Stomach smooth muscle (tissue), 2 donors: Measurements from ENCODE around the gene ATP6V1F.
A peak's percentile ranks its signal among the peaks of the same experiment; 100 is the strongest.

ENCODE experiments used
- H3K27ac ChIP-seq: one replicate; pipeline ENCODE4 v1.7.0; 2013; ENCODE audit warnings: mild to moderate bottlenecking, low read length, inconsistent platforms
- H3K27me3 ChIP-seq, 2 donors: one replicate each; pipeline ENCODE4 v1.7.0; 2013; ENCODE audit warnings: low read length in 2 of 2; ENCODE audit not compliant: insufficient read depth in 2 of 2, control insufficient read depth in 1 of 2
- H3K36me3 ChIP-seq, 2 donors: one replicate each; pipeline ENCODE4 v1.7.0; 2013; ENCODE audit warnings: low read length in 2 of 2; ENCODE audit not compliant: control insufficient read depth in 2 of 2, insufficient read depth in 2 of 2
- H3K4me1 ChIP-seq: one replicate; pipeline ENCODE4 v1.7.0; 2013; ENCODE audit warnings: low read length; ENCODE audit not compliant: control insufficient read depth, insufficient read depth
- H3K4me3 ChIP-seq, 2 donors: one replicate each; pipeline ENCODE4 v1.7.0; 2013; ENCODE audit warnings: low read length in 2 of 2
- H3K9ac ChIP-seq, 2 donors: one replicate each; pipeline ENCODE4 v1.7.0; 2013; ENCODE audit warnings: low read length in 2 of 2, mild to moderate bottlenecking in 1 of 2
- H3K9me3 ChIP-seq, 2 donors: one replicate each; pipeline ENCODE4 v1.7.0; 2013; ENCODE audit warnings: low read length in 2 of 2; ENCODE audit not compliant: control insufficient read depth in 2 of 2
- donor health status: healthy.
- donor health status: Pancreatic carcinoma.

The ATP6V1F gene

GRCh38 chr7:128862571-128863432 lies at the start of gene ATP6V1F:
TSS of gene ATP6V1F (plus strand) at chr7:128862856. CDS start at chr7:128862905, 49 bp downstream.
- Histone ChIP-seq H3K4me1 (peaks cover 45% of the 10 kb centered on the region), H3K36me3 (peaks cover 11% of the 10 kb centered on the region in 2 donors), H3K9ac (peak within 1 kb of the TSS; percentile 81 to 90), H3K9me3 (no peaks in the 10 kb centered on the region), H3K27me3 (no peaks in the 10 kb centered on the region), H3K27ac (peak within 1 kb of the TSS; percentile 62), H3K4me3 (peak within 1 kb of the TSS; percentile 87 to 98)

GRCh38 chr7:128814499-128814898 lies 48.2 kb upstream of the ATP6V1F start:
- Histone ChIP-seq H3K36me3 (peaks cover 13 to 24% of the 10 kb centered on the region in 2 donors), H3K27me3 (no peaks in the 10 kb centered on the region), H3K27ac (no peak overlapping the region), H3K9me3 (no peaks in the 10 kb centered on the region), H3K4me3 (no peak overlapping the region), H3K4me1 (peaks cover 14% of the 10 kb centered on the region), H3K9ac (no peak overlapping the region)

GRCh38 chr7:128815289-128815942 lies 47.2 kb upstream of the ATP6V1F start:
- no peak overlapping the region for H3K4me3 ChIP-seq
- H3K4me1 ChIP-seq, result peaks cover 14% of the 10 kb centered on the region
- H3K9me3 ChIP-seq, result no peaks in the 10 kb centered on the region
- no peaks in the 10 kb centered on the region for H3K27me3 ChIP-seq
- no peak overlapping the region for H3K27ac ChIP-seq
- H3K9ac ChIP-seq, result no peak overlapping the region
- peaks cover 12 to 17% of the 10 kb centered on the region in 2 donors for H3K36me3 ChIP-seq

- Histone ChIP-seq H3K9ac (no peak overlapping the region), H3K4me1 (peaks cover 14% of the 10 kb centered on the region), H3K36me3 (no peaks in the 10 kb centered on the region), H3K27me3 (no peaks in the 10 kb centered on the region), H3K9me3 (no peaks in the 10 kb centered on the region), H3K4me3 (no peak overlapping the region), H3K27ac (peak overlapping the region; percentile 24)
These were observed 44.0 kb upstream of the ATP6V1F start for GRCh38 chr7:128818694-128819093.

- H3K36me3 ChIP-seq, result no peaks in the 10 kb centered on the region
- no peaks in the 10 kb centered on the region for H3K9me3 ChIP-seq
- H3K27me3 ChIP-seq, result no peaks in the 10 kb centered on the region
- no peak overlapping the region for H3K4me3 ChIP-seq
- H3K9ac ChIP-seq, result no peak overlapping the region
- peaks cover 14% of the 10 kb centered on the region for H3K4me1 ChIP-seq
- H3K27ac ChIP-seq, result no peak overlapping the region
These were observed 40.9 kb upstream of the ATP6V1F start for GRCh38 chr7:128821724-128822123.

DNA sequence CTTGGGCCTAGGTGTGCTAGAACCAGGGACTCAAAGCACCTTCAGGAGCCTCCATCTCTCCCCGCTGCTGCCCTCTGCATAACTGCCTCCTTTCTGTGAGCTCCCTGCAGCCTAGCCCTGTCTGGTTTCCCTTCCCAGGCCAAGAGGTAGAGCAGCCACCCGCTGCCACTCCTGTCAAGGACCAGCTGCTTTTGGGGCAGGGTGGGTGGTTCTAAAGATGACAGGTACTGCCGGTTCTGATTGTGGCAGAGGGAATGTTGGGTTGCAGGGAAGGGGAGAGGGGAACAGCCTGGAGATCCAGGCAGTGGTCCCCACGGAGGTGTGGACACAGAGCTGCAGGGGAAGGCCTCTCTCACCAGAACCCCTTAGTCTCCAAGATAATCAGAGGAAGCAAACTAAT lies 36.1 kb upstream of the ATP6V1F start:
- Histone ChIP-seq H3K36me3 (no peaks in the 10 kb centered on the region), H3K9me3 (no peaks in the 10 kb centered on the region), H3K4me1 (peaks cover 36% of the 10 kb centered on the region), H3K4me3 (no peak overlapping the region), H3K27ac (peak overlapping the region; percentile 88), H3K27me3 (no peaks in the 10 kb centered on the region), H3K9ac (no peak overlapping the region)

DNA sequence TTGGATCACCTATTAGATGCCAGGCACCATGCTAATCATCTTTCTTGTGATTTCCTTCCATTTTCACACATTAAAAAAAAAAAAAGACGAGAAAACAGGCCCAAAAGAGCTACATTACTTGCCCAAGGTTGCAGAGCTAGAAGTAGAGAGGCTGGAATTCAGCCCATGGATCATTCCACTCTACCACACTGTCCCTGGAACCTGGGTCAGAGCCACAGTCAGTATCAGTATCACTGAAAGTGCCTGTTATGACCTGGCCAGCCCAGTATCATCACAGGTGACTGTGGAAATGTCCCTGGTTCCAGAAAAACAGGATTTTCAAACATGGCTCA lies 35.8 kb upstream of the ATP6V1F start:
- Histone ChIP-seq H3K27me3 (no peaks in the 10 kb centered on the region), H3K9me3 (no peaks in the 10 kb centered on the region), H3K4me1 (peaks cover 39% of the 10 kb centered on the region), H3K36me3 (no peaks in the 10 kb centered on the region), H3K27ac (peak overlapping the region; percentile 88), H3K9ac (no peak overlapping the region), H3K4me3 (no peak overlapping the region)

DNA sequence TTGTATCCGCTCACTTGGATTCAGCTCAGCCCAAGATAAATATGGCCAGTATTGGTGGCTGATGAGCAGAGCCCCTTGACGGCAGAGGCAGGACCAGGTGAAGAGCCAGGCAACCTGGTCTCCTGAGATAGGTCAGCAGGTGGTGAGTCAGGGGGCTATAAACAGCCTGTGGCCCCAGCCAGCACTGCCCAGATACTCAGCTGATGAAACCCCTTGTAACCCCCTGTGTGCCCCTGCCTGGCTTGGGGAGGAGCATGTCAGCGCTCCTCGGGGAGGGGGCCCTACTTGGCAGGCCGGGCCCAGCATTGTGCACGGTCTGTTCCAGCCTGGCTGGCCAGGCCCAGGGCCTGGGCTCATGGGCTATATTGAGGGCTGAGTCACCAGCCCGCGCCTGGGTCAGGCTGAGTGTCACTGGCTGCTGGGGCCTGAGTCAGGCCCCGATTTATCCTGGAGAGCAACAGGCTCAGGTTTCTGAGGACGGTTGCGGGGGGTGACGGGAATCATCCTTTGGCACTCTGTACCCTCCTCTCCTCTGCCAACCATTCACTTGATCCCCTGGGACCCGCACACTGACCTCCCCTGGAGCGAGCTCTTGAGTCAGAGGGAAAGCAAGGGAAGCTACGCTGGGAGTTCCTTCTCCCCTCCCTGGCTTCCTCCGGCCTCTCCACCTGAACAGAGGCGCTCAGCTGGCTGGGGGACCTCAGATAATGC lies 35.3 kb upstream of the ATP6V1F start:
- Histone ChIP-seq H3K9me3 (no peaks in the 10 kb centered on the region), H3K27me3 (no peaks in the 10 kb centered on the region), H3K9ac (peak overlapping the region; percentile 61 to 71), H3K27ac (peak overlapping the region; percentile 88), H3K4me1 (peaks cover 41% of the 10 kb centered on the region), H3K4me3 (peak overlapping the region; percentile 30 to 35), H3K36me3 (no peaks in the 10 kb centered on the region)

- no peaks in the 10 kb centered on the region for H3K36me3 ChIP-seq
- peak overlapping the region; percentile 88 for H3K27ac ChIP-seq
- peaks cover 49% of the 10 kb centered on the region for H3K4me1 ChIP-seq
These were observed 34.5 kb upstream of the ATP6V1F start for GRCh38 chr7:128827971-128828711.

More at GRCh38 chr7:128827971-128828711, 34.5 kb upstream of the ATP6V1F start:
- H3K4me3 ChIP-seq, result peak overlapping the region; percentile 30 to 35
- H3K9ac ChIP-seq, result peak overlapping the region; percentile 61 to 71
- H3K9me3 ChIP-seq, result no peaks in the 10 kb centered on the region
- no peaks in the 10 kb centered on the region for H3K27me3 ChIP-seq
